Keratinocyte (primary cell): ENCODE data around the gene APCDD1L. TPM values are rescaled to one million over a fixed set of nuclear protein-coding genes. Genes with fewer than 3 reads are reported as not detected.

Experiments
- DNase-seq: peaks from one replicate; pipeline ENCODE4 v3.0.0-alpha.2; 2011; ENCODE audit warnings: low read depth, missing footprints, low spot score
- FAIRE-seq: peaks from 2 replicates; lab custom pipeline; 2011; peaks lifted over from hg19 to GRCh38; lab: Jason Lieb, UNC
- H2AFZ ChIP-seq: 2 replicates; pipeline ENCODE4 v1.6.0; 2012; ENCODE audit warnings: low read length, control low read depth, inconsistent platforms; ENCODE audit not compliant: control insufficient read depth
- H3K27ac ChIP-seq: 2 replicates; pipeline ENCODE4 v1.5.1; 2011; ENCODE audit warnings: low read length; ENCODE audit not compliant: control insufficient read depth, insufficient read depth
- H3K27me3 ChIP-seq: 3 replicates; pipeline ENCODE4 v1.6.0; 2011; ENCODE audit warnings: low read length; ENCODE audit not compliant: control insufficient read depth, insufficient read depth; ENCODE audit errors: extremely low read depth
- H3K36me3 ChIP-seq, 2 experiments: 2 replicates in 1 of 2; 3 replicates in 1 of 2; pipeline ENCODE4 v1.5.1; 2011; ENCODE audit warnings: low read length in 2 of 2, mild to moderate bottlenecking in 1 of 2; ENCODE audit not compliant: control insufficient read depth in 2 of 2, insufficient read depth in 2 of 2; ENCODE audit errors: extremely low read depth in 1 of 2
- H3K4me1 ChIP-seq: 3 replicates; pipeline ENCODE4 v1.5.1; 2011; ENCODE audit warnings: low read length; ENCODE audit not compliant: control insufficient read depth, insufficient read depth; ENCODE audit errors: extremely low read depth
- H3K4me2 ChIP-seq: 3 replicates; pipeline ENCODE4 v1.6.0; 2011; ENCODE audit warnings: low read depth, low read length; ENCODE audit not compliant: control insufficient read depth, insufficient read depth; ENCODE audit errors: extremely low read depth
- H3K4me3 ChIP-seq, 3 experiments: fragments of 200-600 bp in 1 of 3; sonication (generic) in 1 of 3; 2 replicates in 2 of 3; 3 replicates in 1 of 3; pipeline ENCODE4 v1.5.1; 2011 to 2016; ENCODE audit warnings: low read length in 3 of 3, mild to moderate bottlenecking in 3 of 3, control low read depth in 2 of 3, inconsistent platforms in 1 of 3, low read depth in 1 of 3, mixed read lengths in 1 of 3, mixed run types in 1 of 3, moderate library complexity in 1 of 3; ENCODE audit not compliant: control insufficient read depth in 2 of 3, insufficient read depth in 2 of 3; ENCODE audit errors: extremely low read depth in 1 of 3
- H3K79me2 ChIP-seq: 2 replicates; pipeline ENCODE4 v1.6.0; 2012; ENCODE audit warnings: low read length; ENCODE audit not compliant: control insufficient read depth, insufficient read depth
- H3K9ac ChIP-seq: 3 replicates; pipeline ENCODE4 v1.6.0; 2011; ENCODE audit warnings: low read length; ENCODE audit not compliant: control insufficient read depth, insufficient read depth; ENCODE audit errors: extremely low read depth
- H3K9me1 ChIP-seq: 3 replicates; pipeline ENCODE4 v1.6.0; 2011; ENCODE audit warnings: low read length; ENCODE audit not compliant: control insufficient read depth, insufficient read depth; ENCODE audit errors: extremely low read depth
- H3K9me3 ChIP-seq: 2 replicates; pipeline ENCODE4 v1.5.1; 2012; ENCODE audit warnings: low read depth, low read length; ENCODE audit not compliant: control insufficient read depth
- H4K20me1 ChIP-seq: 3 replicates; pipeline ENCODE4 v1.6.0; 2011; ENCODE audit warnings: low read length; ENCODE audit not compliant: control insufficient read depth, insufficient read depth; ENCODE audit errors: extremely low read depth
- EZH2 ChIP-seq: IDR thresholded peaks from one replicate; pipeline ENCODE4 v1.6.1; 2012; ENCODE audit warnings: inconsistent platforms, mild to moderate bottlenecking, low read length, moderate library complexity
- dilution Hi-C: fragments of 300-500 bp; cut with MboI; formaldehyde crosslinking; loops from one replicate; pipeline ENCODE4 v1.7.0; 2020; ENCODE audit warnings: low sequenced_read_pairs; ENCODE audit not compliant: extremely low pct_ligation_motif_present
- polyA plus RNA-seq, 5 experiments: library from polyadenylated mRNA; depleted of rRNA in 3 of 5; stranded (reverse) in 3 of 5; stranded (forward) in 1 of 5; unstranded in 1 of 5; fragments of >200 nt; gene quantifications; 1 replicate in 1 of 5; 2 replicates in 3 of 5; 3 replicates in 1 of 5; pipeline versions ENCODE4 v1.2.1 to v1.2.3, GENCODE V29; 2011 to 2012; ENCODE audit warnings: missing spikeins in 2 of 5, low read depth in 1 of 5, low replicate concordance in 1 of 5
- TF ChIP-seq, protein P1 (sequence below), 3 experiments: IDR thresholded peaks in 1 of 3; conservative IDR thresholded peaks in 1 of 3; optimal IDR thresholded peaks in 1 of 3; 2 replicates in 2 of 3; 3 replicates in 1 of 3; pipeline versions ENCODE3 to v1.5.1; 2011; ENCODE audit warnings: low read length in 3 of 3, mild to moderate bottlenecking in 3 of 3, moderate library complexity in 2 of 3, control low read depth in 1 of 3, inconsistent platforms in 1 of 3; ENCODE audit not compliant: insufficient read depth in 2 of 3; ENCODE audit errors: extremely low read depth in 1 of 3

Gene APCDD1L
- polyA plus RNA-seq, 1 donor (not counting 4 experiments of a cell fraction or from before 2014, with no cell fraction given), result 0.67 TPM

DNA sequence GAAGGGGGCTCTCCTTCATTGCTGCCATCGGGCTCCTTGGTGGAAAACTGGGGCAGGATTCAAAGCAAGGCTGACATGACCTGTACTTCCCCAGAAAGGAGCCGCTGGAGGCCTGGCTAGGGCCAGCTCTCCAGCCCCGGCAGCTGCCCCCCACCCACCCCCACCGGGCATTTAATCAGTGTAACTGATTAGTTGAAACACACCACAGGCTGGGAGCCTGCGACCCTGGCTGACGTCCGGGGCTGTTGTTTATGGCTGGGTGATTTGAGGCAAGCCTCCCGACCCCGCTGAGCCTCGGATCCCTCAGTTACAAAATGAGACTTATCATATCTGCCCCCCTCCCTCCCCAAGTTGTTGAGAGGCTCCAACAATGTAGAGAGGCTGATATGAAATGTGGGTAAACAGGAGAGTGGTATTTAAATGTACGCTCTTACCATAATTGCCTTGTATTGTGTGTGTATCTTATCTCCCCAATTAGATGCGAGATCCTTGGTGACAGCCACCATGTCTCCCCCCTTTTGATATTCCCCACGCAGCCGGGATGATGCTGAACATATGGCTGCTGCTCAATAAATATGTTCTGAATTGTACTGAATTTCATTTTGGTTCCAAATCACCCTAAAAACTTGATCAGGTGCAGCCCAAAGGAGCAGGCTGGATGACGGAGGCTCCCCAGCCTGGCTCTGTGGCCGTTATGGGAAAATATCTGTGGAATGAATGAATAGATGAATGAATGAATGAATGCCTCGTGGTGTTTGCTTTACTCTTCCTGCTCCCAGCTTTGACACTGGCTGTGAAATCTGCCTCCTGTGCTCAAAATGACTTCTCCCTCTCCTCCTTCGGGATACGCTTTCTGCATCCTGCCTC is 31.8 kb upstream of the APCDD1L start:
- Histone ChIP-seq H3K27ac (no peak overlapping the region), H3K4me2 (no peak overlapping the region), H3K9me3 (no peaks in the 10 kb centered on the region), H3K79me2 (no peaks in the 10 kb centered on the region), H3K9me1 (no peaks in the 10 kb centered on the region), H3K27me3 (peaks cover 19% of the 10 kb centered on the region), H3K36me3 (no peaks in the 10 kb centered on the region), H4K20me1 (no peaks in the 10 kb centered on the region), H3K4me1 (no peaks in the 10 kb centered on the region), H3K4me3 (no peak overlapping the region), H3K9ac (no peak overlapping the region), H2AFZ (no peak overlapping the region)
- no peak for TF ChIP-seq EZH2
- TF ChIP-seq, protein P1, sequence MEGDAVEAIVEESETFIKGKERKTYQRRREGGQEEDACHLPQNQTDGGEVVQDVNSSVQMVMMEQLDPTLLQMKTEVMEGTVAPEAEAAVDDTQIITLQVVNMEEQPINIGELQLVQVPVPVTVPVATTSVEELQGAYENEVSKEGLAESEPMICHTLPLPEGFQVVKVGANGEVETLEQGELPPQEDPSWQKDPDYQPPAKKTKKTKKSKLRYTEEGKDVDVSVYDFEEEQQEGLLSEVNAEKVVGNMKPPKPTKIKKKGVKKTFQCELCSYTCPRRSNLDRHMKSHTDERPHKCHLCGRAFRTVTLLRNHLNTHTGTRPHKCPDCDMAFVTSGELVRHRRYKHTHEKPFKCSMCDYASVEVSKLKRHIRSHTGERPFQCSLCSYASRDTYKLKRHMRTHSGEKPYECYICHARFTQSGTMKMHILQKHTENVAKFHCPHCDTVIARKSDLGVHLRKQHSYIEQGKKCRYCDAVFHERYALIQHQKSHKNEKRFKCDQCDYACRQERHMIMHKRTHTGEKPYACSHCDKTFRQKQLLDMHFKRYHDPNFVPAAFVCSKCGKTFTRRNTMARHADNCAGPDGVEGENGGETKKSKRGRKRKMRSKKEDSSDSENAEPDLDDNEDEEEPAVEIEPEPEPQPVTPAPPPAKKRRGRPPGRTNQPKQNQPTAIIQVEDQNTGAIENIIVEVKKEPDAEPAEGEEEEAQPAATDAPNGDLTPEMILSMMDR (optimal IDR thresholded peaks at IDR 0.05 in 1 of 3, IDR thresholded peaks at IDR 0.05 in 1 of 3, conservative IDR thresholded peaks at IDR 0.05 in 1 of 3; ENCODE audit: extremely low read depth in 1 of 3, insufficient read depth in 2 of 3, low read length in 3 of 3), result no peak
- dilution Hi-C loops, result no loop called here
- DNase-seq (no peak), FAIRE-seq (no peak)

DNA sequence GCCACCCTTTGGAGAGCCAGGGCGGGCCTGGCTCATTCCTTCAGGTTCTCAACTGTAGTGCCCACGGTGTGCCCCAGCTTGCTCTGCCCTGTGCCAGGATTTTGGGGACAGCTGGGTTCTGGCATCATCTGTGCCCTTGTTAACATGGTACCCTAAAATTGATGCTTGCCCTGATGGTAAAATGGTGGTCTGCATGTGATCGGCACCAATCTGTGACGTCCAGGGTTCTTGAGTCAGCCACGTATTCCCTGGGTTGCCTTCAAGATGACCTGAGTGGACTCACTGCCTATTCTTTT is 31.2 kb upstream of the APCDD1L start:
- dilution Hi-C loops, result no loop called here
- H3K27me3 ChIP-seq, result peaks cover 15% of the 10 kb centered on the region
- DNase-seq, result no peak
- no peaks in the 10 kb centered on the region for H3K4me1 ChIP-seq
- no peaks in the 10 kb centered on the region for H3K36me3 ChIP-seq
- H3K79me2 ChIP-seq, result no peaks in the 10 kb centered on the region
- H3K9me1 ChIP-seq, result no peaks in the 10 kb centered on the region
- H3K9me3 ChIP-seq, result no peaks in the 10 kb centered on the region
- TF ChIP-seq, protein P1 (optimal IDR thresholded peaks at IDR 0.05 in 1 of 3, IDR thresholded peaks at IDR 0.05 in 1 of 3, conservative IDR thresholded peaks at IDR 0.05 in 1 of 3; ENCODE audit: extremely low read depth in 1 of 3, insufficient read depth in 2 of 3, low read length in 3 of 3), result no peak
- no peak for TF ChIP-seq EZH2
- no peak overlapping the region for H3K4me2 ChIP-seq
- H3K9ac ChIP-seq, result no peak overlapping the region
- no peak overlapping the region for H2AFZ ChIP-seq
- FAIRE-seq, result no peak
- H3K4me3 ChIP-seq, result no peak overlapping the region
- no peak overlapping the region for H3K27ac ChIP-seq
- no peaks in the 10 kb centered on the region for H4K20me1 ChIP-seq
